ENCODE data around the gene GADD45A. TPM values are rescaled to one million over a fixed set of nuclear protein-coding genes. Genes with fewer than 3 reads are reported as not detected.

GADD45A gene
- total and polyA plus RNA-seq, 9 of the 15 experiments (the other 6 are each of a cell fraction or from before 2014, with no cell fraction given) = 21.3 to 156 (median 62.1) TPM

- TF ChIP-seq RREB1 (CRISPR knock-in tag; IDR thresholded peaks at IDR 0.05) = no peak
- no peak for TF ChIP-seq ATF3 (IDR thresholded peaks at IDR 0.05)
- peak; percentile 92 for TF ChIP-seq ATF3 (CRISPR knock-in tag; conservative IDR thresholded peaks at IDR 0.05)
- TF ChIP-seq ZNF639 (CRISPR knock-in tag; conservative IDR thresholded peaks at IDR 0.05 in 1 of 2, IDR thresholded peaks at IDR 0.05 in 1 of 2) = no peak
- TF ChIP-seq NFIC (IDR thresholded peaks at IDR 0.05) = peak; percentile 85
- TF ChIP-seq MBD2 (IDR thresholded peaks at IDR 0.05; ENCODE audit: borderline replicate concordance, low read depth) = peak; percentile 65
- no peak for TF ChIP-seq EZH2 (IDR thresholded peaks at IDR 0.05; ENCODE audit: borderline replicate concordance, low read depth, low read length)
- TF ChIP-seq E2F1 (CRISPR knock-in tag; IDR thresholded peaks at IDR 0.05) = 0 out of 2 replicates have a peak, but pooled peaks have one; percentile 79
- no peak for TF ChIP-seq KLF1 (tag; IDR thresholded peaks at IDR 0.05)
- TF ChIP-seq MAFK (IDR thresholded peaks at IDR 0.05; ENCODE audit: low read length) = peak; percentile 26; the same call in 1 of the 2 replicates
- TF ChIP-seq ZBTB7A (IDR thresholded peaks at IDR 0.05; ENCODE audit: borderline replicate concordance, control insufficient read depth, low read depth, low read length) = peak; percentile 39; the same call in 1 of the 2 replicates
- TF ChIP-seq ZC3H8 (IDR thresholded peaks at IDR 0.05) = no peak
- TF ChIP-seq HMBOX1 (IDR thresholded peaks at IDR 0.05) = peak; percentile 98
- no peak for TF ChIP-seq SFPQ (IDR thresholded peaks at IDR 0.05; ENCODE audit: low read depth, low read length)
These were observed 3.7 kb downstream of the GADD45A start (continued) for GRCh38 chr1:67688526-67689219.
